NCI-H146 treated with DMSO at 0.1 percent for 48 hours (cell line): Measurements from ENCODE around the gene ABLIM1.
A peak's percentile ranks its signal among the peaks of the same experiment; 100 is the strongest.

Experiments
- DNase-seq: peaks from one replicate; lab custom pipeline; 2025; ENCODE audit not compliant: unreplicated experiment; lab: John Stamatoyannopoulos, UW

ABLIM1 gene

DNA sequence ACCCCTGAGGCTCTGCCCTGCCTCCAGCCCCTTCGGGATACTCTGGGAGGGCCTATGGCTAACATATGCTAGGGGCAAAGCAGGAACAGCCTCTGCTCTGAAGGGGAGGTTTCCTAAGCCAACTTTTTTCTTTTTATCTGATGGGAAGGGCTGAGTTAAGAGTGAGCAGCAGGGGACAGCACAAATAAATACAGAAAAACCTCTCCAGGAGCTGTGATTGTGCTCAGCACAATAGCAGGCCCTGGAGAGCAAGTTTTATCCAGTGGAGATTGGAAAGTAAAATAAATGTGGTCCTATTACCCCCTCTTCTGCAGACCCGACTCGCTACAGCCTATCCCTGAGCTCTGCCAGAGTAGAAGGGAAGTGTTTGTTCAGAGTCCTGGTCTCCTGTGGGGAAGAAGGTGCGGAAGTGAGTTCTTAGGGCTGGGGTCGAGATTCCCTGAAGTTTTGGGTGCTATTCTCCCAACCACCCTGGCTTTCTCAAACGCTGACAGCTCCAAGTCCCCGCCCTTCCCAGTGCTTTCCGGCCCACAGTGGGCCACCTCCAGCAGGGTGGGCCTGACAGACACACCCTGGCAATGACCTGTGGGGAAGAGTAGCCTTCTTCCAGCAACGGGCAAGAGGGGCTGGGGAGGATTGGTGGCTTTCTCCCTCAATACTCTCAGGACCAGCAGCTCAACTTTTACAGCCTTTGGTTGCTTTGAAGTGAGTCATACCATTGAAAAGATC, 230.8 kb downstream of the ABLIM1 start:
- DNase-seq = no peak

DNA sequence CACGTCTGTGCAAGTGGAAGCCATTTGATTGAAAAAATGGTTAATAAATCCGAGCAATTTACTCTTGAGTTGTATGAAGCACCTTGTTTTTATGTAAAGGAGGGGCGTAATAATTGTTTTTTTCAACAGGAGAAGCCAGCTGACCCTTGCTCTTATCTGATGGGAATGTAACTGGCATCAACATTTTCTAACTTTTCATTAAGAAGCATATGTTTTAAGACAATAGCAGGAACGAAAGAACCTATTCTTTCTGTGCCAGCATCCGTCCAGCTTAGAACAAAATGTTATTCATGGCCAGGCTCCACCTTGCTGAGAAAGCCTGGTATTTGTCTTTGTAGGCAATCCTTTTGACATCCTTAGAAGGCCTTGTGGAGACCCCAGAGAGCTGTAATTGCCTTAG, 231.6 kb downstream of the ABLIM1 start:
- DNase-seq = no peak

DNA sequence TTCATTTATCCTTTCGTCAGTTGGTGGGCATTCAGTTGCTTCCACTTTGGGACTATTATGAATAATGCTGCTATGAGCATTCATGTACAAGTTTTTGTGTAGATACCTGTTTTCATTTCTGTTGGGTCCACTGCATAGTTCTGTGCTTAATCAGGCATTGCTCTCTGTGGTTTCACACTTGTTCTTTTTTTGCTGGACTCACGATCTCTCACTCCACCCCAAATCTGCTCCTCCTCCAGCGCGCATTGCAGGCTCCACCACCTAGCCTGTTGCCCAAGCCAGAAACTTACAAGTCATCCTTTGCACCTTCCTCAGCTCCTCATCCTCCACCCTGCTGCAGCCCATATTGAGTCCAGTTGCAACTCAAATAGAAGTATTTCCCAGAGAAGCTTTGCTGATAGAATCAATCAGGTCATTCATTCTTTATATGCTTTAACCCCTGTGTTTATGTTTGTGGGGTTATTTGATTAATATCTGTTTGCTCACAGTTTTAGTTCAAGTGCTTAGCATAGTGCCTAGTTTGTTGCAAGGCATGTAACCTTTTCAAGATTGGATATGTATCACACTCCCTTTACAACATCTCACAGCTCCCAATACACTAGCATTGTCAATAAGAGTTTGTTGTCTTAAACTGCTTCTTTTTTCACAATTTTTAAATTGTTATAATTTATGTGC, 237.1 kb downstream of the ABLIM1 start:
- no peak for DNase-seq

DNA sequence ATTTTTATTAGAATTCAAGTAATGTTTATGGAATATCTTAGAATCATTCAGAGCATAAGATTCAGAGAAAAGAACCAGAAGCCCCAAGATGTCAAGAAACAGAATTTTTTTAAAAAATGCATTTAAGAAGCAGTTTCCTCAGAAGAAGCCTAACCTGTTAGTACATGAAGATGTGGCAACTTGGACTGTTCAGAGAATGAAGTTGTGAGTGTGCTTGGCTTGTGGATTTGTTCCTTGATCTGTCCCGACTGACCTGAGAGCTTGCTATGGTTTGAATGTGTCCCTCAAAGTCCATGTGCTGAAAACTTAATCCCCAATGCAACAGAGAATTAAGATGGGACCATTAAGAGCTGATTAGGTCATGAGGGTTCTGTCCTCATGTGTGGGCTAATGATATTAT, 240.0 kb downstream of the ABLIM1 start:
- no peak for DNase-seq

DNA sequence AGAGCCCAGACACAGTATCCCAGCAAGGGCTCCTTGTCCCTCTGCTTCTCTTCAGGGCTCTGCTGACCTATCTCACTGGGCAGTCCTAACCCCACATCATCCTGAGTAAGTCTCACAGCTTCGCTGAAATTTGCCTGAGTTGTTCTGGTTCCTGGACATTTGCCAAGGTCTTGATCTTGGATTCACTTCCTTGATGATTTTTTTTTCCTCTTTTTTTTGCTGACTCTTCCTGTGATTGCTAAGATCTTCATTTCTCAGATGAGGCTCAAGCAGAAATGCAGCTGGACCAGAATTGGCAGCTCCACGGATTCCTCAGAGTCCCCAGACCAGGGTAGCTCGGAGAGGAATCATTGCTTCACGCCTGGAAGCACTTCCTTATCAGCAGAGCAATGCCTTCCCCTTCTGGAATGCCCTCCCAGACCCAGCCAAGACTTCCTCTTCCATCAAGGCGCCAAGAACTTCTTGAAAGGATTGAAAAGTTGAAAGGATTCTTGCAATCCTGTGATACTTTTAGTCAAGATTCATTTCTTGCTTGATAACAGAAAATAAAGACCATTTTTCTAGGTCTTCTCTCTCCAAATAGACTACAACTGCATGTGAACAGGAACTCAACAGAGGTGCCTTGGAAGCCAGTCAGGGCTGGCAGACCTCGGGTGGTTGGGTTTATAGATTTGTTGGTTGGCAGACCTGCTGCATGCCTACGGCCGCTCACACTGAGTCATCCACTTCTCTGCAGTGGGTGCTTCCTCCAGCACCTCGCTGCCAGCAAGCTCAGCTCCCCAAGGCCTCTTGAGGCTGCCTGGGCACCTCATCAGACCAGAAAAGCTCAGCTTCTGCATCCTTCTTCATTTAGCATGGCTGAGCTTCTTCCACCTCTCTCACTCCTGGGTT, 244.9 kb downstream of the ABLIM1 start:
- no peak for DNase-seq

DNA sequence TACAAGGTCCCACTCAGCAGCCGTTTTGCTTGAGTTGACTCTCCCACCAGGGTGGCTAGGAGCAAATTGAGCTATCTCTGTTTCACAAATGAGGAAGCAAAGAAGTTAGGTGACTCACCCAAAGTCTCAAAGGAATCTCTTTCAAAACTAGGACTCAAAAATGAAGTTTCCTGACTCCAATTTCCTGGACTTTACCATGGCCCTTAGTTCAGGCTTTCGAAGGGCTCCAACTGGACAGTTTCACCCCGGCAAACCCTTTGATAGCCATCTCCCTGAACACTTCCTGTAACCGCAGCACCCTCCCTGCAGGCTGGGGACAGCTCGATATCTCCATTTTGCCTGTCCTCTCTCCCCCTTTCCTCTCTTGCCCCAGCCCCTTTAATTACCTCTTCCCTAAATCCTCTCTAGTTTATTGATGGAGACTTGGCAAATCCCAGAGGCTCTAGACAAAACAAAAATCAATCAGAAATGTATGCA, 249.1 kb downstream of the ABLIM1 start:
- no peak for DNase-seq

DNA sequence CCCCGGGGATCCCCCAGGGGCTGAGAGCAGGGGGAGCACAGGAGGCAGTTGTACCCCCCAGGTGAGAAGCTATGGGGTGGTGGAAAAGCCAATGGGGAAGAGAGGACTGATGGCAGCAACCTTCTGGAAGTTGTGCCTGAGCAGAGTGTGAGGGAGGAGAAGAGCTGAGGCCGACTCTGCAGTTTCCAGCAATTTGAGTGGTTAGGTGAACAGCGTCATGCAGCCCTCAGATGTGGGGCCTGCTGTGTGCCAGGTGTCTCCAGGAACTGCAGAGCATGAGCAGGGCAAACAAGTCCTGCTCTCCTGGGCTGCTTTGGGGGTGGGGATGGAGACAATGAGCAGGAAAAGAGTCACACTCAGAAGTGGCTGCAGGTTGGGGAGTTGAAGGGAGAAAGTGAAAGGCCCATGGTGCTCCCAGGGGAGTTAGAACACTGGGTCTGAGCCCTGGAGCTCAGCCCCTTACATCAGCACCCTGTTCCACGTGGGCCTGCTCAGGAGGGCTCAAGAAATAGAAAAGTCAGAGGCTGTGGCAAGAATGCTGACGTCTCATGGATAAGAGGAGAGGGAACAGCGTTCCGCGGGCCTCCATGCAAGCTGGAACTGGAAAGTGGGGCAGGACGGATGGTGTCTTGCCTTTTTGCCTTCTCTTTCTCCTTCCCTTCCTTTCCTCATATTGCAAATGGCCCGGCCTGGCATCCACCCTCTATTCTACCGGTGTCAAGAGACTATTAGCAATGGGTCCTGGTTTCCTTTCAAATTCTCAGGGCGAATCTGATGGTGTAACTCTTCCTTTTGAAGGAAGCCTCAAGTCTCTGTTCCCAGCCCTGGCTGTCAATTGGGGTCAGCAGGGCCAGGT, 249.7 kb downstream of the ABLIM1 start:
- DNase-seq = peak; percentile 14

DNA sequence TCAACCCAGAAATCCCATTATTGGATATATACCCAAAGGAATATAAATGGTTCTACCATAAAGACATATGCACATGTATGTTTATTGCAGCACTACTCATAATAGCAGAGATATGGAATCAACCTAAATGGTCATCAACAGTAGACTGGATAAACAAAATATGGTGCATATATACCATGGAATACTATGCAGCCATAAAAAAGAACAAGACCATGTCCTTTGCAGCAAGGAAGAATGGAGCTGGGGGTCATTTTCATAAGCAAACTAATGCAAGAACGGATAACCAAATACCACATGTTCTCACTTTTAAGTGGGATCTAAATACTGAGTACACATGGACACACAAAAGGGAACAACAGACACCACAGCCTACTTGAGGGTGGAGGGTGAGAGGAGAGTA, 251.6 kb downstream of the ABLIM1 start:
- no peak for DNase-seq

DNA sequence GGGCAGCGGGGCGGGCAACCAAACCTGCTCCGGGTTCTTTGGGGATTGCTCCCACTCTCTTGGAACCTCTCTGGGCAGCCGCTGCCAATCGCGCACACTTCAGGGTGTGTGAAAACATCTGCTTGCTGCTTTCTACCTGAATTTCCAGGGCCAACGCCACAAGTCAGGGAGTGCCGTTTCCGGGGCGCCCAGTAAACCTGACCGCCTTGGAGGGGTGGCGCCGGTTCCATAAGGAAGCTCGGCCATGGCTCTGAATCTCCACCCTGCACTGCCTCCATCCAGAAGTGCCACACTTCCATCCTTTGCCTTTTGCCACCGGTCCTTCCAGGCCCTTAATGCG, 253.1 kb downstream of the ABLIM1 start:
- DNase-seq = no peak

DNA sequence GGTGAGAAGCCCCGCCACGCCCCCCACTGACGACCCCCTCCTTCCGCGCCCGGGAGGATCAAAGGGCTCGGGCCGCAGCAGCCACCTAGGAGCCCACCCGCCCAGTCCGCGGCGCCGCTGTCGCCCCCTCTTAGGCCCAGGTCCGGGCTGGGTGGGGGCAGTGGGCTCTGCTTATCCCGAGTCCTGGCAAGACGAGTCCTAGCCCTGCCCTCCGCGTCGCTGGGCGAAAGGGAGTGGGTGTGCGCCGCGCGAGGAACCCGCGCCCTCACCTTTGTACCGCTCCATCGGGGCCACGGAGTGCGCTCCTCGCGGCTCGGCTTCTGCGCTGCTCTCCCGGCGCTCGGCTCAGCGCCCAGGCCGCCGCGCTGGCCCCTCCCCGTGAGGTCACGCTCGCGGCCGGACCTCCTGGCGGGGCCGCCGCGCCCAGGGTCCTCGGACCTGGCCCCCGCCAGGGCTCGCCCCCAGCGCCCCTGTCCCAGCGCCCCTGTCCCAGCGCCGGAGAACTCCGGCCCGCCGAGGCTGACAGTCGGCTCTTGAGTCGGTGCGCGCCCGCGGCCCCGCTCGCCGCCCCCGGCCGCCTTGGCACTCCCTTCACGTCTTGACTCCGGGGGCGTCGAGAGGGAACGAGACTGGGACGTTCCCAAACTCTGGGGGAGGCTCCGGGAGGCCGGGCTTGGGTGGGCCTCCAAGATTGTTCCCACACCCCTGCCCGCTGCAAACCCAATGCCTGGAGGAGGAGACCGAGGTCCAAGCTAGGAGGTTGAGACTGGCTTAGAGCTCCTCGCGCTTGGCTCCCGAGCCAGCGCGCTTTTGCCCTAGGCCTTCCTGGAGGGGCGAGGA, 253.7 kb downstream of the ABLIM1 start, which contains the start of gene AFAP1L2:
Gene AFAP1L2, minus strand, starts transcription at position 332 of the 840 bp plus-strand sequence. Its CDS starts 47 bp downstream, at position 285.
- DNase-seq = no peak

DNA sequence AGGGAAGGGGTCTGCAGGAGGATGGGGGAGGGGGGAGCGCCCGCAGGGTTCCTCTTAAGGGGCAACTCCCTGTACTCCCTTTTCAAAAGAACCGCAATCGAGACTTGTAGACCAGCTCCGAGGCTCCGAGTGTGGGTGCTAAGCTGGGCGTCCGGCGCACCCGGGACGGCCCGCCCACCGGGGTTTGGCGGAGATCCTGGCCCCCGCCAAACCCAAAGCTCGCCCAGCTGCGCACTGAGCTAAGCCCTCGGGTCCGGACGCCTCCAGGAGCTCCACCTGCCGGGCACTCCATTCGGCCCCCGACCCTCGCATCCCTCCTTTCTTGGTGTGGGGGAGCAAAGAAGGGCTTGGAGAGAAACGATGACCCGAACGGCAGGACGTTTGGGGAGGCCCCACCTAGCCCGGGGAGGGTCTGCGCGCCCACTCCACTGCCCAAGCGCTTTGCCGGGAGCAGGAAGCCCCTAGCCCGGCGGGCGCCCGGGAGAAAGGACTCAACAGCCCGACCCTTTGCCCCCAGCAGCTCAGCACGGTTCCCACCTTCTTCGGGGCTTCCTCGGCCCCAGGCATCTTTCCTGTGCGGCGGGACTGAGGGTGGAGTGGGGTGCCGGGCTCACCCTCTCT, 254.4 kb downstream of the ABLIM1 start:
- no peak for DNase-seq

DNA sequence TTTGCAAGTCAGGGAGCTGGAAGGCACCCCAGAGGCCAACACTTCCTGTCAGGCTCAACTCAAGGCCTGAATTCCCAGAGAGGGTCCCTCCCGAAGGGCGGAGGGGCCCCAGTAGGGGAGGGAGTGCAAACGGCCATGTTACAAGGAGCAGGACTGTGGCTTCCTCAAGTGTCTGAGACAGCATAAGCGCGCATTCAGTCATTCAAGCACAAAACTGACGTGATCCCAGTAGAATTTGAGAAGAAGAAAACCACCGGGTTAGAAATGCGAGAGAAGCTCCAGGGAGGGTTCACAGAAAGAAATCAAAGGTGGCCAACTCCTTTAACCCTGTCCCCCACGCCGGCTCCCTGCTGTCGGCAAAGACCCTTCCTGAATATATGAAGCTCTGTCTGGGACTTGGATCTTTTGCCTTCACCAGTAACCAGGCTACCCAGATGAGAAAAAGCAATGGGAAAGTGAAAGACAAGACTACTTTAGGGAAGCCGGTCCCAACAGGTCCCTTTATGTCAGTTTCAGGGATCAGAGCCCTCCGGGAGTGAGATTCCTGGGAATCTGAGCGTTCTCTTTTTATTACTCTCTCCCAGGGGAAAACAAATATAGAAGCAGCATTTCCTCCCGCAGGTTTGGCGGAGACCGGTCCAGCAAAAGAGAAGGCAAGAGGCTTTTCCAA, 255.1 kb downstream of the ABLIM1 start:
- no peak for DNase-seq

DNA sequence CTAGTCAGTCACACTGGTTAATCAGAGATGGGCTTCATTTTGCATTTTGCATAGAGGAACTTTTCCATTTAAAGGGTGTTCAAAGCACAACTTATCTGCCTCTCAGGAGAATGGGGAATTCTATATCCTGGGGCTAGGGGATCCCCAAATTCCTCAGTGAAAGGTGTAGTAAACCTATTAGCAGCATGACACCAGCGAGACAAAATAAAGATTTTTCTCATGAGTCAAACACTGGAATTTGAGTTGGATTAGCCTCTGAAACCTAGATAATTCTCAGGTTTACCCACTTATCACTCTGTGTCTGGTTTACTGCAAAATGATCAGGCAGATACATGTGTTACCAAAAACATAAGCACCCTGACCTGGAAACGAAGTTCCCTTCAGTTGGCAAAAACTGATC, 255.8 kb downstream of the ABLIM1 start:
- DNase-seq = no peak

DNA sequence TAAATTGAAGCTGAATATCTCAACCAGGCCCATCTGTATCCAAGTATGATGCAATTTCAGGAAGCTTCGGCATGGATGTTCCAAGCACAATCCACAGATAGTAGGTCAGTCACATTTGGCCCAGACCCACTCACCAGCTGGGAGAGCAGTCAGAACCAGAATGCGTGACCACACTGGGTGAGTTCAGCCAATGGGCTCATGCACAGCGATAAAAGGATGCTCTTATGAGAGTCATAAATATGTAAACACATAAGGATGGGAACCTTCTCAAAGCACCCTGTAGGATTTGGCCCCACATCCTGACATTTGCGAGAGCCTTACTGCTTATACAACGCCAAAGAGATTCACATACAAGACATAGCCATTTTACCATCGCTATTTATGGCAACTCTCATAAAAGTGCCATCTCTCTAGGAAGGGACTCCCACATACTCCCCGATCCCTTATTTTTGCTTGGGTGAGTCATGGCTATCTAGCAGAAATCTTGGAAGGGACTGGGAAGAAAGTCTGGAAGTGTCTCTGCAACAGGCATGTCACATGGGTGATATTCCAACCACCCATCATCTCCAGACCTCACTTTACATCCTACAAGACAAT, 256.8 kb downstream of the ABLIM1 start:
- no peak for DNase-seq

DNA sequence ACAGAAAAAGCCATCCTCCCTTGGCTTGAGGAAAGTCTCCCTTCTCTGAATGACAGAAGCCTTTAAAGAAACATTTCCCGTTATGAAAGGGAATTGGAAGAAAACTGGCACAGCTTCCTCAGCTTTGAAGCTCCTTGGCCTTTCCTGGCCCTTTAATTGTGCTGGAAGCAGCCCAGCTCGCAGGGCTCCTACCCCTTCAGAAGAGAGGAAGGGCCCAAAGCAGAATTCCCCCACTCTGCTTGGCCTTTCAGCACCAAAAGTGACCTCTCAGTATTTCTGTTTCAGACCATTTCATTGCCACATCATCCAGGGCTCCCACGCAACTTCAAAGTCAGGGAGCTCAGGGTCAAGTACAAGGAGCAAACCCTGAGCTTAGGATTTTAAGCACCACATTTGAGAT, 258.0 kb downstream of the ABLIM1 start:
- DNase-seq = no peak

DNA sequence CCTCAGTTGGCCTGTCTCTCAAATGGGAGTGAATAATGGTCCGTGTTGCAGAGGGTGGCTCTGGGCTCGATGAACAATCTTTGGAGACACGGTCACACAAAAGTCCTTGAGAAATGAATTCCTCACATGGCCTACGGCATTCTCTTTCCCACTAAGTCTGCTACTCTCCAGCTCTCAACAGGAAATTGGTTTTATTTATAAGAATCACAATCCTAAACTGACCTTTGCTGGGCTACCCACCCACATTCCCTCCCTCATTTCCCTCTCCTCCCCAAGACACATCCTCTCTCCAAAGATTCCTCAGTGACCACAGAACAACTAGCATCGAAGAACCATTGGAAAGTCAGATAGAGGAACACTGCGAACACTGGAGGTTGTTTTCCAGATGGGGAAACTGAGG, 258.5 kb downstream of the ABLIM1 start:
- no peak for DNase-seq

DNA sequence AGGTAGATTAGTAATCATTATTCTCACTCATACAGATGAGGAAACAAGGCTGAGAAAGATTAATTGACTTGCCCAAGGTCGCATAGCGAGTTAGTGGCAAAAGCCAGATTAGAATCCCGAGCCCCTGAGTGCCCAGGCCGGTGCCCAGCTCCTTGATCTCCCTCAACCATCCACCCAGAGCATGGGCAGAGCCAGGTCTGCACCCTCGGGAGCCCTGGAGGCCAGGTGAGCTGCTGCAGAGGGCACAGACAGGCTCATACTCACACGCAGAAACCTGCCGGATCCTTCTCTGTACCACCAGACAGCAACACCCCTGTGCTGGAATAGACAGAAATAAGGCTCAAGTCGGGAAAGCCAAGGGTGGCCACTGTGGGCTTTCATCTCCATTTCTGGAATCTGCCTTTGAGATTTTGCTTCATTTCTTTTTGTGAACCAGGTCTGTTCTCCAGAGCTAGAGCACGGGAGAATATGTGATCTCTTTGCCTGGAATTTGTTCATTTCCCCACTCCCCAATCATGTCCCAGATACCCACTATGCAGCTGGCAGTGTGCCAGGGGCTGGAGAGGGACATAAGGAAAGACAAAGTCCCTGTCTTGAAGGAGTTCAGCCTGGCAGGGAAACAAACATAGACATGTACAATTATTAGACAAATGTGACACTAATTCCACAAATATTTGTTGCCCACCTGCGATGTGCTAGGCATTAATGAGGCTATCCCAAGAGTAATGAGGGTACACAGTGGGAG, 259.3 kb downstream of the ABLIM1 start:
- no peak for DNase-seq

DNA sequence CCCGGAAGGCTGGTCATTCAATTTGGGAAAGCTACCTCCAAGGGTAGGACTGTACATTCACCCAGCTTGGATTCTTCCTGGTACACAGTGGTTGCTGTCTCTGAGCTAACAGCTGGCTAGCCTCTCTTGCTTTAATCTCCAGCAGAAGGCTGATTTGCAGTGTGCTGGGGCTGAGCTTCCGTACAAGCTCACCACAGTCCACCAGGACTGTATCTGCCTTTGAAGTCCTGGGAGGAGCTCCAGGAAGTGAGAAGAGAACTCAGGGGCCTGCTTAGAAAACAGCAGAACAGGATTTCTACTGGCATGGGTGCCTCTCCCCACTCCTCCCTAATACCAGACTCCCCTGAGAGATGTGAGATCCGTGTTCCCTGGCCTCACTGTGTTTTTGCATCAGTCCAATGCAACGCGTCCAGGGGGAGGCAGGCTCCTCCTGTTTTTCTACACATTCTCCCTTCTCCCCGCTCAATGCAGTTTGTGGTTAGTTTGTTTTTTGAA, 260.4 kb downstream of the ABLIM1 start:
- DNase-seq = no peak
